NCI-H1694 (cell line): Measurements from ENCODE around the gene OR56B4.
"Not testable (repeated sequence)": the region's sequence is repeated elsewhere in the genome, so short reads cannot be mapped to it uniquely, and the experiment has no call there.

Source experiments
- DNase-seq: peaks from one replicate; lab custom pipeline; 2025; lab: John Stamatoyannopoulos, UW

OR56B4 gene, protein sequence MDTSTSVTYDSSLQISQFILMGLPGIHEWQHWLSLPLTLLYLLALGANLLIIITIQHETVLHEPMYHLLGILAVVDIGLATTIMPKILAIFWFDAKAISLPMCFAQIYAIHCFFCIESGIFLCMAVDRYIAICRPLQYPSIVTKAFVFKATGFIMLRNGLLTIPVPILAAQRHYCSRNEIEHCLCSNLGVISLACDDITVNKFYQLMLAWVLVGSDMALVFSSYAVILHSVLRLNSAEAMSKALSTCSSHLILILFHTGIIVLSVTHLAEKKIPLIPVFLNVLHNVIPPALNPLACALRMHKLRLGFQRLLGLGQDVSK

DNA sequence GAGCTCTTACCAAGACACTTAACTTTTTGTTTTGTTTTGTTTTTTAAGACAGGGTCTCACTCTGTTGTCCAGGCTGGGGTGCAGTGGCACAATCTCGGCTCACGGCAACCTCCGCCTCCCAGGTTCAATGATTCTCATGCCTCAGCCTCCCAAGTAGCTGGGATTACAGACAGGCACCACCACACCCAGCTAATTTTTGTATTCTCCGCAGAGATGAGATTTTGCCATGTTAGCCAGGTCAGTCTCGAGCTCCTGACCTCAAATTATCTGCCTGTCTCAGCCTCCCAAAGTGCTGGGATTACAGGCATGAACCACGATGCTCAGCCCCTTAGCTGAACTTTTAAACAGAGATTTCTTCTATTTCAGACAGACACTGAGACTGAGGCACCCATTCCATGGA is at the start of gene OR56B4:
Gene OR56B4 (plus strand): TSS at position 301 of the 400 bp plus-strand sequence. CDS start 95 bp downstream, at position 396.
- DNase-seq = not testable (repeated sequence)

GRCh38 chr11:6061475-6061874 is 46.0 kb upstream of the OR56B4 start:
- no peak for DNase-seq

- DNase-seq = no peak
Observed at GRCh38 chr11:6062691-6063358, 44.7 kb upstream of the OR56B4 start.

DNA sequence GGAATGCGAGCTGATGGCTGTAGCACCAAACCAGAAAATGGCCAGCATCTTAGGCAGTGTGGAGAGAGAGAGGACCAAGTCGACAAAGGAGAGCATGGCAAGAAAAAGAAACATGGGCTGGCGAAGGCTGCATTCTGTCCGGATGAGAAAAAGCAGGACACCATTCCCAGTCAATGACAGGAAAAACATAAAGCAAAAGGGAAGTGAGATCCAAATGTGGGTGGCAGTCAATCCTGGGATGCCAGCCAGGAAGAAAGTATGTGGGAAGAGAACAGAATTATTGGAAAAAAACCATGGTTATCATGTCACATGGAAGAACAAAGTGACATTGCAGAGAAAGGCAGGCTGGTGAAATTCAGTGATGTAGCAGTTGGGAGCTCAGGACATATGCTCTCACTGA is 40.0 kb upstream of the OR56B4 start:
- no peak for DNase-seq

DNA sequence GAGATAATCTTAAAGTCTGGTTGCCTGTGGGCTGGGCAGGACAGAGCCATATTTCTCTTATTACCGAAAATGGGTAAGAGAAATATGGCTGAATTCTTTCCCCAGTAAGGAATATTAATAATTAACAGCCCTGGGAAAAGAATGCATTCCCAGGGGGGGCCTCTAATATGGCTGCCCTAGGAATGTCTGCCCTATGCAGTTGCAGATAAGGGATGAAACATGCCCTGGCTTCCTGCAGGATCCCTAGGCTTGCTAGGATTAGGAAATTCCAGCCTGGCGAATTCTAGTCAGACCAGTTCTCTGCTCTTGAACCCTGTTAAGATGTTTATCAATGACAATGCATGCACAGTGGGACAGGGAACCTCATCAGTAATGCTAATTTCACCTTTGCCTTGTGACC is 31.0 kb upstream of the OR56B4 start:
- DNase-seq = not testable (repeated sequence)

DNA sequence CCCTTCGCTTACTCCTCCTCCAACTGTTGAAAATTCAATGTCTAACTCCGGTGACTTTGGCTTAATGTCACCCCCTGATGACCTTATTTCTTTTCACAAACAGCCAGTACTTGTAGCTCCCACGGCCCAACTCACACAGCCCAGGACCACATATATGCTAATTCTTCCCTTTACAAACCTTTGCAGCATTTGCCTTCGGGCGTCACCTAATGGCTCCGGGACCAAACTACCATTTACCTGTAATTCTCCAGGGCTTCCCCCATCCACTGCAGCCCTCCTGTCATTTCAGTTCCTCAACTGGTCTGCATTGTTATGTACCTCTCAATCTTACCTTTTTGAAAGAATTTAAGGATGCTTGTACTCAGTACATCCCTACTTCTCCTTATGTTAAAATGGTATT is 29.8 kb upstream of the OR56B4 start:
- no peak for DNase-seq

DNA sequence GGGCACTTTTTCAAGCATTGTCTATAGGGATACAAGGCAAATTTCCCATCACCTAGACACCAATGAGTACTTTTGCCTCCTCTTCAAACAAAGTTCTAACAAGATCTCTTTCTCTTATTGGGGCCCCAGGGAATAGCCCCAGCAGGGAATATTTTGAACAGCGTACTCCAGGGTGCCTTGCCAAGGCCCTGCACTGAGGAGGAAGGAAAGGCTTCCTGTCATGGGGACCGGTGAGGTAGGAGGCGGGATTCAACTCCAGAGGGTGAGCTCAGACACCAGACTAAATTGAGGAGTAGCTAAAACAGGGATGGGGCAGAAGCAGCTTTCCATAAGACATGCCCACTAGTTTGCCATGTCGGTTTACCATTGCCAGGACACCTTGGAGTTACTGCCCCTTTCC is 28.0 kb upstream of the OR56B4 start:
- no peak for DNase-seq

DNA sequence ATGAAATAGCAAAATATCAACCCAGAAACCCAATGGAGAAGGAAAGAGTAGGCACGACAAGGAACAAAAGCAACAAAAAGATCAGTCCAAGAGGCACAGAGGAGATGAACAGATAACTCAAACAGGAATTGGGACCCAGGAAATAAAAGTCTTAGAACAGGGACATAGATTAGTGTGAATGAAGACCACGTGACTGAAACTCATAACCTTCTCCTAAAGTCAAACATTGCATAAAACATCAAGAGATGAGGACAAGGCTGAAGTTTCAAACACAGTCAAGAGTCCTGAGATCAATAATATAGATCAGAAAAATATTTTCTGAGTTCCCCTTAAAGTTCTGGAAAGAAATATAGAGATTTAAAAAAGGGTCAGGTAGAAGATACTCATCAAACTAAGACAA is 24.4 kb upstream of the OR56B4 start:
- no peak for DNase-seq

DNA sequence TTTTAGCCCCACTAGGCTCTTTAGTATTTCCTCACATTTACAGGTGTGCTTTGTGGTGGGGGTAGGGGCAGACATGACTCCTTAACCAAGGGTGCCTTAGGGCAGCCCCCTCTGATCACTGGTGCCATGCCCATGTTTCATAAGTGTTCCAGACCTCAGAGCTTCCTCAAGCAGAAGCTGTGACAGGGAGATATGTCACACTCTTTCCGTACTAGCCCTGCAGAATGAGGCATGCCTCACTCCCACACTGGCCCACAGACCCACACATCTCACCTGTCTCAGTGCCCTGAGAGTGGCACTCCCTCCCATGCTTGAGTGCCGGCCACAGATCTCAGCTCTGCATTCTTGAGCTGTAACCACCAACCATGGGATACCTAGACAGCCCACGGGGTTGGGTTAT is 22.9 kb upstream of the OR56B4 start:
- DNase-seq = no peak

- no peak for DNase-seq
Observed at GRCh38 chr11:6094186-6094585, 13.3 kb upstream of the OR56B4 start.

- no peak for DNase-seq
Observed at GRCh38 chr11:6095798-6096197, 11.7 kb upstream of the OR56B4 start.

DNA sequence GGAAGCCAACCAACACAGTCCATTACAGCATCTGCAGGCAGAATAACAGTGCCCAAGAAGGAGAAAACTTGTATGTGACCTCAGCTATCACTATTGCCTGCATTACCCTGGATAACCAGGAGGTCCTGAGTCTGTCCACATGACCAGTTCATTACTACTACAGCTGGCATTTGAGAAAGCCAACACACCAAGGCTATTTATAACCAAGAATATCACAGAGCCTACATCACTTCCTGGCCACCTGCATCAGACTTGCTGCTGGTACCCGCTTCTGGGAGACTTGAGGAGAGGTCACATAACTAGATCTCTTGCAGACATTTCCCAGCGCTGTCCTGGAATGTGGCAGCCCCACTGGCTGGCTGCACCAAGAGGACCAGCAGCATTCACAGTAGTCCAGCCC is 11.1 kb upstream of the OR56B4 start:
- DNase-seq = no peak

DNA sequence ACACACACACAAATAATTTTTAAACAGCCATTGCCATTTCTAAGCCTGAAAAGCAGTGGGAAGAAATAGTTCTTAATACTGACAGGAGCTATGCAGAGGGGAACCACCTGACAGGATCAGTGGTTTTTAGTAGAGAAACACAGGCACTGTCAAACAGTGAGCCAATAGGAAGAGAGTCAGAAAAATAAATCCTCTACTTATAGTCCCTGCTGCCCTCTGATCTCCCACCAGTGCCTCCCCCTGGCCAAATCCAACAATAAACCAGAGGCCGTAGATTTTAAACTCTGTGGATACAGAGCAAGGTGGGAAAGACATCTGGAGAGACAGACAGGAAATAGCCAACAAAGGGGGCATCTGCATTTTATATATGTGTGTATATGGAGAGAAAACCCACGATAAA is 7.9 kb upstream of the OR56B4 start:
- no peak for DNase-seq

GRCh38 chr11:6110011-6110410 is 2.5 kb downstream of the OR56B4 start:
- no peak for DNase-seq

DNA sequence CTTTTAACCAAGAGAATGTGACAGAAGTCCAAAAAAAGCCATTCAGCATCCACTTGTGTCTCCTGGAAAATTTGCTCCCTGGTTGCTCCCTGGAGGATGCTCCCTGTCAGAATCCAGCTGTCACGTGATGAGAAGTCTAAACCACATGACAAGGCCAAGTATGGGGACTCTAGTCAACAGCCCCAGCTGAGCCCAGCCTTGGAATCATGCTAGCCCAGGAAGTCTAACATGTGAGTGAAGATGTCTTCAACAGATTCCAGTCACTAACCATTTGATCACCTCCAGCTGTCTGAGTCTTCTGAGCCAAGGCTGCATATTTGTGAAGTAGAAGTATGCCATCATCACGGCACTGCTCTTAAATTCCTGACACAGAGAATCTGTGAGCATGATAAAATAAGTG is 4.2 kb downstream of the OR56B4 start:
- no peak for DNase-seq

- DNase-seq = no peak
Observed at GRCh38 chr11:6116638-6117037, 9.2 kb downstream of the OR56B4 start.

DNA sequence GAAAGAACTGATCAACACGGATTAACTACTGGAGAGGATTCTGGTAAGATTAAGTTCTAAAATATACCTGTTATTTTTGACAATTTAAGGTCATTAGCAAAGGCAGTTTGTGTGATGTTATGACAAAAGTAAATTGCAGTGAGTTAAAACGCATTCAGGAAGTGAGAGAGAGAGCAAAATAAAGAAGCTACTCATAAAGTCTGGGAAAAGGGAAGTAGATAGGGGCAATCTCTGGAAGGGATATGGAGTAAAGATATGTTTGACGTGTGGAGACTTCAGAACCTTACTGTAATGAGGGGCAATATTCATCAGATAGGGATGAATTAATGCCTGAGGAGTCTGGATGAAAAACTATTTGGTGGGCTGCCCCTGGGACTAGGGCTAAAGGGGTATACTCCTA is 16.8 kb downstream of the OR56B4 start:
- no peak for DNase-seq

DNA sequence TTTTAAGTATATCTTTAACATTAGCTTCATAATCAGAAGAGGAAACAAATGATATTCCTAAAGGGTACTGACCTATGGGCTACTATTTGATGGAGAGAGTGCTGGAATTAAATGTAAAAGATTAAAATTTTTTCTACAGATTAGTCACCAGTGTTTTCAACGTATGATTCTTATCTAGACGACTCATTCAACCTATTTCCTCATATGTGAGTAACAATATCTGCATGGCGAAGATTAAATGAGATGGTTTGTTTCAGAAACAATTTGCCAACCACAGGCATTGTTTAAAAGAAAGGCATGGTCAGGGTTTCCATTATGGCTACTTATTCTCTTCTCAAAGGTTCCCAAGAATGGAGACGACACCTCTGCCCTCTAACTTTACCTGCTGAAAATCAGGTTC is 20.4 kb downstream of the OR56B4 start:
- DNase-seq = no peak

DNA sequence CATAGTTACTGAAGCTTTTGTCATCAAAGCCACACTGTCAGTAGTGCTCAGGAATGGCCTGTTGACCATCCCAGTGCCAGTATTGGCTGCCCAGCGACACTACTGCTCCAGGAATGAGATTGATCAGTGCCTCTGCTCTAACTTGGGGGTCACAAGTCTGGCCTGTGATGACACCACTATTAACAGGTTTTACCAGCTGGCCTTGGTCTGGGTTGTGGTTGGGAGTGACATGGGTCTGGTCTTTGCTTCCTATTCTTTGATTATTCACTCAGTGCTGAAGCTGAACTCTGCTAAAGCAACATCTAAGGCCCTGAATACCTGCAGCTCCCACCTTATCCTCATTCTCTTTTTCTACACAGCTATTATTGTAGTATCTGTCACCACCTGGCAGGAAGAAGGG is 21.5 kb downstream of the OR56B4 start:
- DNase-seq = no peak

GRCh38 chr11:6129635-6130034 is 22.2 kb downstream of the OR56B4 start:
- no peak for DNase-seq

- DNase-seq = no peak
Observed at GRCh38 chr11:6132431-6132830, 24.9 kb downstream of the OR56B4 start.

- not testable (repeated sequence) for DNase-seq
Observed at GRCh38 chr11:6135936-6136335, 28.5 kb downstream of the OR56B4 start.

DNA sequence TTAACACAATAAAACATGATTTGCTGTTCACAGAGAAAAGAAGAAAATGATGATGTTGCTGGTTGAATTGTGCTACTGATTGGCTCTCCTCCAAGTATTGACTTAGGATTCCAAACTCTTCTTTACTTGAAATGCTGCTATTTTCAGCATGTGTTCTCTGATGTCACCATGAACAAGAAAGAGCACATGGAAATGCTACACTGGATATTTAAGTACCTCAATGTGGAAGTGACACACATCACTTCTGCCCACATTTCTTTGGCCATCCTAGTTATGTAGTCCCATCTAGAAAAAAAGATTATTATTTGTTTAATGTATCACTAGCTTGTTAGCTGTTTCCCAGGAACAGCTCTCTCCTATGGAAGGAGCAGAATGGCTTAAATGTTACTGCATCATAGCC is 35.5 kb downstream of the OR56B4 start:
- DNase-seq = no peak

DNA sequence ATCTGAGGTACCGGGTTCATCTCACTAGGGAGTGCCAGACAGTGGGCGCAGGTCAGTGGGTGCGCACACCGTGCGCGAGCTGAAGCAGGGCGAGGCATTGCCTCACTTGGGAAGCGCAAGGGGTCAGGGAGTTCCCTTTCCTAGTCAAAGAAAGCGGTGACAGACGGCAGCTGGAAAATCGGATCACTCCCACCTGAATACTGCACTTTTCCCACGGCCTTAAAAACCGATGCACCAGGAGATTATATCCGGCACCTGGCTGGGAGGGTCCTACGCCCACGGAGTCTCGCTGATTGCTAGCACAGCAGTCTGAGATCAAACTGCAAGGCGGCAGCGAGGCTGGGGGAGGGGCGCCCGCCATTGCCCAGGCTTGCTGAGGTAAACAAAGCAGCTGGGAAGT is 36.3 kb downstream of the OR56B4 start:
- not testable (repeated sequence) for DNase-seq
